ENCODE results near the gene SLCO2A1.

Gene SLCO2A1

GRCh38 chr3:133945381-133946095 lies 84.2 kb downstream of the SLCO2A1 start:
- DNase-seq = no peak

DNA sequence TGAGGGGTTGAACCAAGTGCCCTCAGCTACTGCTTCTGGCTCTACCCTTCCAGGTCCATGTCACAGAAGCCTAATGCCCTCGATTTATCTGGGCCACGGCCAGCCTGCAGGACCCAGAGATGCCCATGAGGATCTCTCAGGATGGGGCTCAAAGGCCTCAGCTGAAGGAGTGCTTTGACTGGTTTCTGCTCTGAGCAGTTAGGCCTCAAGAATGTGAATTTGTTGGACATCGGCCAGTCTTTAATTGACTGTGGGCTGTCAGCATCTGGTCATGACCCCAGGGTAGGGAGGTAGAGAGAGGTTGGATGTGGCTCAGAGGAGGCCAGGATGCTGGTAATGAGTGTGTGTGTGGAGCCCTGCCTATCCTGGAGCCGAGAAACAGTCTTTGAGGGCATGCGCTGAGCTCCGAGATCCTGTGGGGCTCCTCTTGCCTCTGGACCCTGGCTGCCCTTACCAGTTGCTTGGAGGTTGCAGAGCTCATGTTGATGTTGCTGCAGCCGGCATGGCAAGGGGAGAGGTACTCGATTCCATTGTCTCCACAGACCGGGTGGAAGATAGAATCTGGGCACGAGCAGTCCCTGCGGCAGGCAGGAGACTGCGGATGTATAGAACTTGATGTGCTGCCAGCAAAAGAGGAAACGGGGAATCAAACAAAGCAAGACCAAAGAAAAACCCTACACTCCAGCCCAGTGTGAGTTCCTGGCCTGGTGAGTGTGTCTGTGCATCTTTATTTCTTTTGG lies 84.9 kb downstream of the SLCO2A1 start:
- DNase-seq = no peak

- DNase-seq = no peak
Measured at GRCh38 chr3:133944181-133944580, 85.5 kb downstream of the SLCO2A1 start.

- DNase-seq = no peak
Measured at GRCh38 chr3:133943639-133944141, 86.0 kb downstream of the SLCO2A1 start.

- no peak for DNase-seq
Measured at GRCh38 chr3:133943031-133943535, 86.6 kb downstream of the SLCO2A1 start.

DNA sequence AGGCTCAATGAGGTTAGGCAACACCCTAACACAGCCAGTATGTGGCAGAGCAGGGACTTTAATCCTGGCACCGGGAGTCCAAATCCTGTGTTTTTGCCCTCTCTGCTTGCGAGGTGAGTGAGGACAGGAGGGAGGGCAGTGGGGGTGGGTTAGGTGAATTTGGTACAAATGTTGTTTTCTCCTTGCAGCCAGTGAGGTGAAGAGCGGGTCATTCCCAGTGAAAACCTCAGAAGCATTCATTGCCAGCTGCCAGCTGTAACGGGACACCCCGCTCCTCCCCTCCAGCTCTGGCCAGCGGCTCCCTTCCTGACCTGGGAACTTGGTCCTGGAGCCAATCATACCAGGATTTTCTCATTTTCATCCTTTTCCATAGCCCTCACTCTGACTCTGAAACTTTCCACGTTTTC lies 88.3 kb downstream of the SLCO2A1 start:
- DNase-seq = no peak

DNA sequence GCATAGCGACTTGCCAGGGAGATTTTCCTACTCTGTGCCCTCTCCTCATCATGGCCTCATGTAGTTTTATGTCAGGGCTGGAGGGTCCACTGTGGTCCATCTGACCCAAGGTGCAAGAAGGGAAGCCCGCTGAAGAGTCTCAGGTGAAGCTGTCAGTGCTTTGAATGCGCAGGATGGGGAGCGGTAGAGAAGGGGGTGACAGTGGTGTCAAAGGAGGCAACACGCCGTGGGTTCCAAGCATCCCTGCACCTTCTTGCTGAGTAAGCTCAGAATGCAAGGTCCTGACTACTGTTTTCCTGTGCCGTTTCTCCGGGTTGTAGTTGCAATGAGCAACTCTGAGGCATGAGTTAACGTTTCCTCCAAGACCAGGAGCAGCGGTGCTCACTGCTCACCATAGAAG lies 89.2 kb downstream of the SLCO2A1 start:
- no peak for DNase-seq

- no peak for DNase-seq
Measured at GRCh38 chr3:133939463-133939835, 90.3 kb downstream of the SLCO2A1 start.

GRCh38 chr3:133938770-133939462 lies 90.8 kb downstream of the SLCO2A1 start:
- DNase-seq = no peak

GRCh38 chr3:133937756-133938601 lies 91.7 kb downstream of the SLCO2A1 start:
- no peak for DNase-seq

GRCh38 chr3:133937061-133937686 lies 92.6 kb downstream of the SLCO2A1 start:
- no peak for DNase-seq

DNA sequence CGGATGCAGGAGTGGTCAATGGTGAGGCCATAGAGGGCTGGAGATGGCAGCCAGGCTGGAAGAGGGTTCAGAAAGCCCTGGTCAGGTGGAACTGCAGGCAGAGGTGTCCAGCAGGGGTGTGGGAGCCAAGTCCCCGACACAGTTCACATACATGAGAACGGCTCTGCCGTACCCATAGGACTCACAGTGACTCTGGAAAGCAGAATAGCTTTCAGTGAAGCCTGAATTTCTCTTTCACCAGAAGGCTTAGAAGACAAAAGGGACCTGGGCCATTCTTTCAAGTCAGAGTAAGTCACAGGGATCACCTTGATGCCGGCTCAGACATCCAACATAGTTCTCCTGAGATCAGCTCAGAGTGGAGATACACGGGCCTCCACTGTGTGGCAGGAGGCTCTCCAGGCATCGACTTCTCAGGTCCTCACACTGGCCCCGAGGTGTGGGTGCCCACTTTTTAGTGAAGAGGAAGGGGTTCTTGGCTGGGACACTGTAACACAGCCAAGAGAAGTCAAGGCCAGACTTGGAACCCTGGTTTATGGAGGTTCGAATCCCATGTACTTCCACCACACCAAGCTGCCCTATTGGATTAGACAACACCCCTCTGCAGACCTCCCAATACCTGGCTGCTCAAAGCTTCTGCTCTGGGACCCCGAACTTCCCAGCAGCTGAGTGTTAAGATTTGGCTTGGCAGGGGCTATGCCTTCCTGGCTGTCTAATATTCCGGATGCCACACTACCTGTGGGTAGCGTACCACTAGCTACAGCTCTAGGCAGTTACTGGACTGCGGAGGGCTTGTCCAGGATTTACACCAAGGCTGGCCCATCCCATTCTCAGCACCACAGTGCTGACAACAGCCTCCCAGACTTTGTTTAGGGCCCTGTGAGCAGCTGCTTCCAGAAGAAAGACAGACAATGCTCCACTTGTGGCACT lies 93.6 kb downstream of the SLCO2A1 start:
- no peak for DNase-seq

GRCh38 chr3:133934996-133935842 lies 94.5 kb downstream of the SLCO2A1 start:
- no peak for DNase-seq

DNA sequence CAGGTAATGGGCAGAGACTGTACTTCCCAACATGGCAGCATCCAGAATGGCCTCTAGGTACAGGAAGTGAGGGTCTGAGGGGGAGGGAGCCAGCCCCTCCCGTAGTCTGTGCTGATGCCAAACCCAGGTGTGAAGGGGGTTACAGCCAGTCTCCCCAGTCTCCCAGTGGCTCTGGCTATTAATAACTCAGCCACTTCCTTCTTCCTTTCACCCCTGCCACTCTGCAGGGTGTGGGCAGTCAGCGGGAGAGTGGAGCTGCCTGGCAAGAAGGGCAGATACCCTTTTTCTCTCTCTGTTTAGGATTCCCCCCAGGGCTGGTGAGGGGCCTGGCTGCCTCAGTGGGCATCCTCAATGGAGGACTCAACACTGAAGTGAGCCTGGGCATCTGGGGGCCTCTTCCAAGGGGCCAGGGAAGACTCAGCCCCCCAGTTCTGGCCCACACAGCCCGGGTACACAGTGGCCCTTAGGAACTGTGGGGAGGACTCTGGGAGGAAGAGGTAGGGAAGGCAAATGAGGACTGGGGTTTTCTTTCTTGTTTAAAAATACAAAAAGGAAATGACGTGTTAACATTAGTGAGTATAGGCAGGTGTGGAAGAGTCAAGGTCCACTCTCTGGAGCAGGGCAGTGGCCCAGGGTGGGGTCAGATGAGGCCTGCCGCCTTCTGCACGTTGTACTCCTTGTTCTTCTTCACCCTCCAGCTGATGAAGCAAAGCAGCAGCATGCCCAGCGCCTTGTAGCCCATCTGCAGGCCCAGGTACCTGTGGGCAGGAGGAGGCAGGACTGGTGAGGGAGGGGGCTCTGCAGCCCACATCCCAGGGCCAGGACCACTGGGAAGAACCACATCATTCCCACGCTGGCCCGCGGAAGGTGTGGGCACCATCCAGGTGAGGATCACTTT lies 95.4 kb downstream of the SLCO2A1 start:
- no peak for DNase-seq

DNA sequence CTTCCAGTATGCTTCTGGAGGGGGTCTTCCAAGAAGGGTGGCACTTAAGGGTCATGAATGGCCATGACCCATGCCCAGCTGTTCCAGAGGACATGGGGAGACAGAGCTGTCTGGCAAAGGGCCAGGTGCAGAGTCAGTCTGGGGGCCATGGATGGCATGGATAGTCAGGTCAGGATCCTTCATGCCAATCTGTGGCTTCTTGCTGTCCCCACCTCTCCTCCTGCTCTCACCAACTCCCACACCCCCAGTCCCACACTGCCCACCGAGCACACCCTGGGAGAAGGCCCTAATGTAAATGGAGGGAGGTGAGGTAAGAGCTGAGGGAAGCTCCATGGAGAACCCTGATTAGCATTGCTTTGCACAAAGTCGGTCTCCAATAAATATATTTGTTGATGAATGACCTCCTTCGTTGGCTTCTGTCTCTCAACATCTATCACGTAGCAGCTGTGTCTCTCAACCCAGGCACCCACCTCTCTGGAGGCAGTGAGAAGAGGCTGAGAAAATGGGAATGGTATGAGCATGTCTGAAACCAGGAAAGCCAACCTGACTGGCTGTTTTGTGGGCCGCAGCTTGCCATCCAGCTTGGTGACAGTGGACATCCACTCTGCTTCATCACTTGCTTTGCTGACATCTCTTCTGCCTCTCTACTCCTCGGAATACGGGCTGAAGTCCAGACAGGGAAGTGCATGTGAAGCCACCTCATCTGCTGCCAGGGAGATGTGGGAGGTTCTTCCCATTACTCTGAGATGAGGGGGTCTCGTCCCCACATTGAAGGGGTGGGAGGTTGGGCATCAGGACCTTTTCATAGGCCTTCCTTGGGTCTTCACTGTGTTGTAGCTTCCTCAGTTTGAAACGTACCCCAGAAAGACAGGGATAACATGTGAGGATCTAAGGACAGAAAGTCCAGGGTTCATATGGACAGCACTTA lies 96.4 kb downstream of the SLCO2A1 start:
- DNase-seq = no peak

DNA sequence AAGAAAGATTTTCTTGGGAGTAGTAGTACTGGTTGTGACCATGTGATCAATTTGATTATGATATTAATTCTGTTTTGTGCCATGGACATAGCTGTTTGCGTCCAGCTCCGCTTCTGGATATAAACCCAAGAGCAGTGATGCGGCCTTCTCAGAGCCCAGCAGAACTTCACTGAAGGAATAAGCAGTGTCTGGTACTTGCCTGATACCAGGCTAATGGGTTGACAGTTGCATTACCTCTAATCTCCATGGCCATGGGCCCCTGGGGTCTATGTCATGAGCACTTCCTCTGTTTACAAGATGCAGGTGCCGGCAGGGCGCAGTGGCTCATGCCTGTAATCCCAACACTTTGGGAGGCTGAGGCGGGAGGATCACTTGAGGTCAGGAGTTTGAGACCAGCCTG lies 97.7 kb downstream of the SLCO2A1 start:
- no peak for DNase-seq

GRCh38 chr3:133931084-133931483 lies 98.6 kb downstream of the SLCO2A1 start:
- DNase-seq = no peak
